HepG2 (cell line): ENCODE data around the gene AGFG1. TPM values are rescaled to one million over a fixed set of nuclear protein-coding genes. Genes with fewer than 3 reads are reported as not detected.

Experiments
- ATAC-seq: fragments of 200-7000 bp; cut with Tn5 transposase; 3 replicates; pipeline ENCODE4 v1.9.1; 2020; ENCODE audit warnings: mild to moderate bottlenecking, moderate library complexity
- BruUV-seq: library from RNA; stranded (reverse); fragments of 400-500 nt; replicated peaks from 2 replicates; lab custom pipeline; 2021; lab: Mats Ljungman, UMichigan
- CTCF ChIA-PET: fragments of 300-600 bp; formaldehyde crosslinking; extraction: SDS; loops from one replicate; lab custom pipeline; 2021; ENCODE audit warnings: low total read pairs, inconsistent platforms, low intra/inter-chr PET ratio; lab: Yijun Ruan, JAX
- POLR2A ChIA-PET: fragments of 350-600 bp; sonication (Branson Sonifier 250); formaldehyde crosslinking; loops from one replicate; lab custom pipeline; 2020; ENCODE audit warnings: antibody characterized with exemption, inconsistent platforms; lab: Yijun Ruan, JAX
- DNase-seq: peaks from one replicate; pipeline ENCODE4 v3.0.0-alpha.2; 2015; ENCODE audit warnings: low spot score
- FAIRE-seq: peaks from 3 replicates; lab custom pipeline; 2011; peaks lifted over from hg19 to GRCh38; lab: Jason Lieb, UNC
- H2AFZ ChIP-seq: one replicate; pipeline ENCODE4 v1.6.1; 2011; ENCODE audit warnings: low read length, inconsistent platforms
- H3K27ac ChIP-seq: fragments of 300-600 bp; 3 replicates; pipeline ENCODE4 v1.8.0; 2011; ENCODE audit warnings: mixed run types, mild to moderate bottlenecking, mixed read lengths, low read length, inconsistent platforms; ENCODE audit not compliant: insufficient read depth; ENCODE audit errors: extremely low read length
- H3K27me3 ChIP-seq, 2 experiments: fragments of 200-600 bp in 1 of 2; 2 replicates in 1 of 2; 3 replicates in 1 of 2; pipeline versions ENCODE4 v1.6.0 to v1.8.0; 2011; ENCODE audit warnings: low read length in 2 of 2, mild to moderate bottlenecking in 2 of 2, moderate library complexity in 2 of 2, inconsistent platforms in 1 of 2; ENCODE audit not compliant: insufficient read depth in 2 of 2, control insufficient read depth in 1 of 2
- H3K36me3 ChIP-seq, 2 experiments: fragments of 200-600 bp in 1 of 2; replicated peaks in 1 of 2; 2 replicates in 1 of 2; 3 replicates in 1 of 2; pipeline versions ENCODE4 v1.5.1 to v1.8.0; 2011; ENCODE audit warnings: low read length in 2 of 2, inconsistent platforms in 1 of 2; ENCODE audit not compliant: insufficient read depth in 2 of 2, control insufficient read depth in 1 of 2
- H3K4me1 ChIP-seq: 2 replicates; pipeline ENCODE4 v1.5.1; 2012; ENCODE audit warnings: low read length, inconsistent platforms; ENCODE audit not compliant: insufficient read depth
- H3K4me2 ChIP-seq: 2 replicates; pipeline ENCODE4 v1.6.0; 2011; ENCODE audit warnings: low read depth, low read length, inconsistent platforms
- H3K4me3 ChIP-seq, 3 experiments: fragments of 200-600 bp in 1 of 3; sonication (generic), shearing (Covaris generic) in 1 of 3; replicated peaks in 1 of 3; 2 replicates each; pipeline ENCODE4 v1.5.1; 2011 to 2016; ENCODE audit warnings: low read length in 3 of 3, inconsistent platforms in 2 of 3, low read depth in 2 of 3, mild to moderate bottlenecking in 2 of 3, control low read depth in 1 of 3, mixed read lengths in 1 of 3; ENCODE audit not compliant: insufficient read depth in 1 of 3
- H3K79me2 ChIP-seq: one replicate; pipeline ENCODE4 v1.6.1; 2011; ENCODE audit warnings: low read length, inconsistent platforms; ENCODE audit not compliant: insufficient read depth
- H3K9ac ChIP-seq: 2 replicates; pipeline ENCODE4 v1.6.0; 2011; ENCODE audit warnings: mild to moderate bottlenecking, low read depth, low read length, inconsistent platforms; ENCODE audit not compliant: insufficient read depth
- H3K9me3 ChIP-seq: 2 replicates; pipeline ENCODE4 v1.5.1; 2012; ENCODE audit warnings: mild to moderate bottlenecking, low read length
- H4K20me1 ChIP-seq: 2 replicates; pipeline ENCODE4 v1.6.0; 2011; ENCODE audit warnings: inconsistent platforms, mild to moderate bottlenecking, low read length, moderate library complexity; ENCODE audit not compliant: insufficient read depth
- ETS1 ChIP-seq: sonication (generic); formaldehyde crosslinking; IDR thresholded peaks from 2 replicates; pipeline ENCODE4 v1.4.0; 2020; ENCODE audit warnings: missing genetic modification reagents
- HDAC2 ChIP-seq: sonication (generic); formaldehyde crosslinking; IDR thresholded peaks from 2 replicates; pipeline ENCODE4 v1.4.0; 2020; ENCODE audit warnings: missing genetic modification reagents
- MAFF ChIP-seq: IDR thresholded peaks from 2 replicates; pipeline ENCODE4 v1.6.1; 2011; ENCODE audit warnings: low read depth, low read length, improper control_type of control experiment
- MAFK ChIP-seq, 2 experiments: IDR thresholded peaks in 1 of 2; conservative IDR thresholded peaks in 1 of 2; 2 replicates each; pipeline ENCODE4 v1.6.1; 2011; ENCODE audit warnings: improper control_type of control experiment in 2 of 2, low read length in 2 of 2
- PHF5A ChIP-seq: IDR thresholded peaks from one replicate; pipeline ENCODE4 v1.6.1; 2018; ENCODE audit warnings: low read depth, missing genetic modification reagents; ENCODE audit not compliant: unreplicated experiment
- RBM39 ChIP-seq: fragments of 200-400 bp; formaldehyde crosslinking; IDR thresholded peaks from one replicate; pipeline ENCODE4 v1.6.1; 2018; ENCODE audit warnings: antibody characterized with exemption, mild to moderate bottlenecking, low read depth, low read length; ENCODE audit not compliant: poor library complexity, severe bottlenecking
- RNF2 ChIP-seq: fragments of 450-650 bp; conservative IDR thresholded peaks from 2 replicates; pipeline ENCODE4 v1.6.1; 2016; ENCODE audit warnings: low read depth
- RXRA ChIP-seq: sonication (generic); formaldehyde crosslinking; IDR thresholded peaks from 2 replicates; pipeline ENCODE4 v1.5.1; 2020; ENCODE audit warnings: missing genetic modification reagents
- ZBTB21 ChIP-seq: sonication (generic); formaldehyde crosslinking; IDR thresholded peaks from 2 replicates; pipeline ENCODE4 v1.4.0; 2020; ENCODE audit warnings: missing genetic modification reagents
- ZC3H13 ChIP-seq: sonication (generic); formaldehyde crosslinking; IDR thresholded peaks from 2 replicates; pipeline ENCODE4 v1.8.1; 2023; ENCODE audit warnings: mild to moderate bottlenecking, missing genetic modification reagents, moderate library complexity
- ZKSCAN8 ChIP-seq: IDR thresholded peaks from 2 replicates; pipeline ENCODE4 v1.6.1; 2016; ENCODE audit warnings: borderline replicate concordance, missing genetic modification reagents, missing compliant biosample characterization
- ZNF101 ChIP-seq: sonication (generic); formaldehyde crosslinking; IDR thresholded peaks from 2 replicates; pipeline ENCODE4 v1.4.0; 2020; ENCODE audit warnings: mild to moderate bottlenecking, low read depth, missing genetic modification reagents, borderline replicate concordance
- WGBS: methylation state at CpG from one replicate; pipeline ENCODE4 v1.1.6; 2017; ENCODE audit warnings: low lambda C conversion rate; 5-methylcytosine and 5-hydroxymethylcytosine counted together
- in situ Hi-C: cut with HindIII; loops from 2 replicates; pipeline ENCODE4 v1.10.0; 2017; ENCODE audit warnings: low pct_unique_long_range_greater_than_20kb; ENCODE audit not compliant: extremely low pct_ligation_motif_present
- intact Hi-C: fragments of 100-400 bp; cut with micrococcal nuclease; formaldehyde crosslinking; loops from one replicate; pipeline ENCODE4 v1.10.0; 2022; ENCODE audit not compliant: unreplicated experiment
- polyA plus RNA-seq, 8 experiments: library from polyadenylated mRNA; depleted of rRNA in 3 of 8; stranded (reverse) in 7 of 8; unstranded in 1 of 8; fragments of >200 nt; fragmentation: Illumina TruSeq in 4 of 8; extraction: Trizol in 4 of 8; gene quantifications; 2 replicates each; pipeline versions ENCODE4 v1.2.1 to v1.2.3, GENCODE V29; 2011 to 2016; ENCODE audit warnings: low read depth in 4 of 8, missing spikeins in 1 of 8, mixed read lengths in 1 of 8; ENCODE audit not compliant: insufficient read depth in 1 of 8
- total RNA-seq, 5 experiments: library from RNA; depleted of rRNA; stranded (reverse); fragments of >200 nt; fragmentation: Illumina TruSeq; extraction: Trizol; gene quantifications; 2 replicates each; pipeline ENCODE4 v1.2.3, GENCODE V29; 2016; ENCODE audit warnings: low read depth in 1 of 5

The AGFG1 gene
- total and polyA plus RNA-seq, 2 of the 13 experiments (the other 11 are each of a cell fraction or from before 2014, with no cell fraction given): 145 to 168 TPM

GRCh38 chr2:227515742-227516141, 43.8 kb downstream of the AGFG1 start:
- intact Hi-C loops (no loop called here), in situ Hi-C loops (no loop called here)
- Histone ChIP-seq H3K36me3 (peaks cover 3 to 8% of the 10 kb centered on the region in 2 experiments), H3K27me3 (no peaks in the 10 kb centered on the region), H4K20me1 (peaks cover 19% of the 10 kb centered on the region; the same call in 1 of the 2 replicates), H3K4me2 (no peak overlapping the region), H3K9me3 (no peaks in the 10 kb centered on the region), H3K9ac (no peak overlapping the region), H3K79me2 (peaks cover 100% of the 10 kb centered on the region), H3K4me1 (peaks cover 18% of the 10 kb centered on the region), H3K4me3 (no peak overlapping the region), H2AFZ (no peak overlapping the region), H3K27ac (no peak overlapping the region)
- ChIA-PET POLR2A (no interaction called here), CTCF (no interaction called here)
- no TSS peak for BruUV-seq
- ATAC-seq (peak; percentile 18; the same call in 2 of the 3 replicates), FAIRE-seq (no peak), DNase-seq (no peak)
- TF ChIP-seq RBM39 (no peak), ZC3H13 (no peak), ETS1 (CRISPR knock-in tag) (no peak), HDAC2 (no peak), MAFF (0 out of 2 replicates have a peak, but pooled peaks have one; percentile 4), PHF5A (CRISPR knock-in tag) (no peak), ZNF101 (CRISPR knock-in tag) (no peak), ZKSCAN8 (no peak), RNF2 (no peak), MAFK (conservative IDR thresholded peaks at IDR 0.05 in 1 of 2, IDR thresholded peaks at IDR 0.05 in 1 of 2; ENCODE audit: low read length in 2 of 2) (peak in 1 of 2 experiments; percentile 41; a peak in 2 of 4 replicates), ZBTB21 (CRISPR knock-in tag) (no peak), RXRA (CRISPR knock-in tag) (no peak)
- 94% methylated on average over 1 of the region's 1 CpG for WGBS
